ENCODE results near the gene ZMAT5. TPM values are rescaled to one million over a fixed set of nuclear protein-coding genes. Genes with fewer than 3 reads are reported as not detected.

Gene ZMAT5
- total and polyA plus RNA-seq, 3 experiments from 2014 or later = 24.7 to 46.9 (median 25.2) TPM

DNA sequence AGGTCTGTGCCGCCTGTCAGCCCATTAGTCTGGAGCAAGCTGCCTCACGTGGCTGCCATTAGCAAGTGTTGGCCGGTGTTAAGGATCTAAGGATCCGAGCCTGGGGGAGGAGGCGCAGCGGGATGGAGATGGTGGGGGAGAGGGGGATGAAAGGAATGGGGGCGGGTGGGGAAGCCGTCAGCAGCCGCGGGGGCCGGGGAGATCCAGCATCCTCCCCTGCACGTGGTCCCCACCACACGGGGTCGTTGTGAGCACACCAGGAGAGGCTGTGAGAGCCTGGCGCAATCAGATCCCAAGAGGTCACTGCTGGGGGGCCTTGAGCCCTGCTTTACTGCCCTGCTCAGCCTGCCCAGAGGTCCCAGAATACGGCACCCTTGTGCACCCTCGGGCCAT, 39.7 kb downstream of the ZMAT5 start:
- no peak overlapping the region for H3K4me3 Mint-ChIP-seq
- H3K9me3 Mint-ChIP-seq = no peaks in the 10 kb centered on the region
- Histone ChIP-seq H3K27ac (ENCODE audit: low read depth, low read length) (no peak overlapping the region), H3K27me3 (ENCODE audit: insufficient read depth, low read length, poor library complexity, severe bottlenecking) (no peaks in the 10 kb centered on the region), H3K4me3 (ENCODE audit: low read length) (no peak overlapping the region), H3K4me1 (ENCODE audit: insufficient read depth, low read length) (no peaks in the 10 kb centered on the region), H3K36me3 (ENCODE audit: insufficient read depth, low read length) (no peaks in the 10 kb centered on the region), H3K9me3 (ENCODE audit: low read length) (no peaks in the 10 kb centered on the region)
- H3K27ac Mint-ChIP-seq = no peak overlapping the region
- no peak for DNase-seq
- peaks cover 0 to 20% (median 9%) of the 10 kb centered on the region in 3 donors for H3K36me3 Mint-ChIP-seq
- CTCF ChIA-PET = no interaction called here
- POLR2A ChIA-PET = no interaction called here
- H3K27me3 Mint-ChIP-seq = peaks cover 0 to 2% of the 10 kb centered on the region in 2 donors
- no peaks in the 10 kb centered on the region for H3K4me1 Mint-ChIP-seq

DNA sequence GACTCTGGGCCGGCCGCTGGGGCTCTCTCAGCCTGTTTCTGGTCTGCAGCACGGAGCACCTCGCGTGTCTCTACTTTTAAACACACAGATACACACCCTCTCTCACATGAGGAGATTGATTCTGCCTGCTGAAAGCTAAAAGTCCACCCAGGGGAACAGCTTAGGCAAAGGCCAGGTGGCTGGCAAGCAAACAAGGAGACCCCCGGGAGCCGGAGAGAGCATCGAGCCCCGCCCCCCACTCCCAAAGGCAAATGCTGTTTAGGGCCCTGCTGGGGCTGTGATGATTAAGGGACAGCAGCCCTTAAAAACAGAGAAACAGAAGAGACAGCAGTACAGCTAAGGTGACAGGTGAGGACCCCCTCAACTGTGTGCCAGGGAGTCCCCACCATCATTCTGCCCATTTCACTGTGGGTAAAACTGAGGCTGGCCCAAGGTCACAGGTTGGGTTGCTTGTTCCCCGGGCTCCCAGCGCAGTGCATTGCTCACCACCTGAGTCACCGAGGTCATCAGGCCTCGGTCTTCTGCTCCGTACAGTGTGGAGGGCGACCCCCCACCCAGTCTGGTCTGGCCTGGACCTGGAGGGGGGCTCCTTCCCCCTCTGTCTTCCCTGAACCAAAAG, 40.2 kb downstream of the ZMAT5 start:
- Histone ChIP-seq H3K27ac (ENCODE audit: low read depth, low read length) (no peak overlapping the region), H3K4me1 (ENCODE audit: insufficient read depth, low read length) (no peaks in the 10 kb centered on the region), H3K4me3 (ENCODE audit: low read length) (no peak overlapping the region), H3K27me3 (ENCODE audit: insufficient read depth, low read length, poor library complexity, severe bottlenecking) (no peaks in the 10 kb centered on the region), H3K9me3 (ENCODE audit: low read length) (no peaks in the 10 kb centered on the region), H3K36me3 (ENCODE audit: insufficient read depth, low read length) (no peaks in the 10 kb centered on the region)
- no peak overlapping the region for H3K4me3 Mint-ChIP-seq
- no peaks in the 10 kb centered on the region for H3K4me1 Mint-ChIP-seq
- H3K36me3 Mint-ChIP-seq = peaks cover 0 to 16% (median 5%) of the 10 kb centered on the region in 3 donors
- no peaks in the 10 kb centered on the region for H3K9me3 Mint-ChIP-seq
- H3K27ac Mint-ChIP-seq = no peak overlapping the region
- H3K27me3 Mint-ChIP-seq = peaks cover 2 to 3% of the 10 kb centered on the region in 2 donors
- CTCF ChIA-PET = no interaction called here
- POLR2A ChIA-PET = no interaction called here
- DNase-seq = no peak

DNA sequence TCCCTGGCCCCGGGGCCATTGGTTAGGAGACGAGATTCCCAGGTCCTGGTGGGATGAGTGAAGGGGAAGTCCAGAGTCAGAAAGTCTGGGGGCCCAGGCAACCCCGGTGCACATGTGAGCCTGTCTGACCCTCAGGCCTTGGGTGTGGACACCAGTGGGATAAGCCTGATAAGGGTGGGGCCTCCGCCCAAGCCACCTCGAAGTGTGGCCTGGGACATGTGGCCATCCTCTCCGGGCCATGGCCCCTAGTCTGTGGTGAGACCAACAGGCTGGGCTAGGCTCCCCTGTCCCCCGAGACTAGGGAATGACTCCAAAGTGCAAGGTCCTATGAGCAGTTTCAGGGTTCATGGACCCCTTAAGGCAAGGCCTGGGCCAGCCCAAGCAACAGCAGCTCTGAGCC, 40.7 kb downstream of the ZMAT5 start:
- CTCF ChIA-PET = no interaction called here
- Histone ChIP-seq H3K4me1 (ENCODE audit: insufficient read depth, low read length) (no peaks in the 10 kb centered on the region), H3K27ac (ENCODE audit: low read depth, low read length) (no peak overlapping the region), H3K36me3 (ENCODE audit: insufficient read depth, low read length) (no peaks in the 10 kb centered on the region), H3K9me3 (ENCODE audit: low read length) (no peaks in the 10 kb centered on the region), H3K27me3 (ENCODE audit: insufficient read depth, low read length, poor library complexity, severe bottlenecking) (no peaks in the 10 kb centered on the region), H3K4me3 (ENCODE audit: low read length) (no peak overlapping the region)
- H3K4me1 Mint-ChIP-seq = no peaks in the 10 kb centered on the region
- POLR2A ChIA-PET = no interaction called here
- H3K27ac Mint-ChIP-seq = no peak overlapping the region
- H3K36me3 Mint-ChIP-seq = peaks cover 0 to 11% (median 2%) of the 10 kb centered on the region in 3 donors
- H3K9me3 Mint-ChIP-seq = no peaks in the 10 kb centered on the region
- DNase-seq = no peak
- peaks cover 5 to 8% of the 10 kb centered on the region in 2 donors for H3K27me3 Mint-ChIP-seq
- H3K4me3 Mint-ChIP-seq = peak overlapping the region in 1 of 7 donors; percentile 18

DNA sequence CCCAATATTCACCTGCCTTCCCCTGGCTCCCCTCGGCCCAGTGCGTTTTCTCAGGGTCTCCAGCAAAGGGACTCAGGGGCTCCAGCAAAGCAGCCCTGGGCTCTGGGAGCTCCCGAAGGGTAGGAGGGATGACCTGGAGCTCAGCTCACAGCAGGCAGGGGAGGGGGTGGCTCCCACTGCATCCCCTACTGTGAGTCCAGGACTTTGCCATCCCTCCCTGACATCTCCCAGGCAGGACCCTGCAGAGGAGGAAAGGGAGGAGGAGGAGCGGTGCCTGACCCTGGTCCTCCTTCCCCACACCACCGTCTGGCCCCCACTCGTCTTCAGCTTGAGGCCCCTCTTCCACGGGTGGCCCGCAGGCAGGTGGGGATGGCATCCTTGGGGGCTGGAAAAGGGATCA, 42.0 kb downstream of the ZMAT5 start:
- CTCF ChIA-PET = no interaction called here
- no peaks in the 10 kb centered on the region for H3K4me1 Mint-ChIP-seq
- no peak for DNase-seq

DNA sequence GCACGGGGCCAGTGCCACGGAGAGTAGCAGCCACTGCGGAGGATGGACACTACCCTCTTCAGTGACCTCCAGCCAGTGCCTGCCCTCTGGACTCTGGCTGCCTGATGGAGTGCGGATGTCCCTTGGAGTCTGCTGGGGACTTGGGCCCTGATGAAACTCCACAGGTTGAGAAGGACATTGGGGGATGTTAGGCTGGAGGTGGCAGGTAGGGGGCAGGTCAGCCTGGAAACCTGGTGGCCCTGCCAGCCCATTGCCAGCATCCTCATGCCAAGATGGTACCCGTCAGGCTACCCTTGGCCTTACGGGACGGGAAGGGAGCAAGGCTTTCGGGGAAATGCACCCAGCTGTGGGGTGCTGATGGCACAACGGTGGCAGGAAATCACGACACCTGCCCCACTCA, 43.0 kb downstream of the ZMAT5 start:
- POLR2A ChIA-PET = no interaction called here
- DNase-seq = no peak
- no peaks in the 10 kb centered on the region for H3K4me1 ChIP-seq (ENCODE audit: insufficient read depth, low read length)
- H3K9me3 Mint-ChIP-seq = no peaks in the 10 kb centered on the region
- peaks cover 12 to 16% of the 10 kb centered on the region in 2 donors for H3K27me3 Mint-ChIP-seq
- H3K36me3 ChIP-seq (ENCODE audit: insufficient read depth, low read length) = no peaks in the 10 kb centered on the region
- peaks cover 3% of the 10 kb centered on the region for H3K27me3 ChIP-seq (ENCODE audit: insufficient read depth, low read length, poor library complexity, severe bottlenecking)
- H3K27ac ChIP-seq (ENCODE audit: low read depth, low read length) = no peak overlapping the region
- CTCF ChIA-PET = no interaction called here
- H3K4me1 Mint-ChIP-seq = peaks cover 0 to 8% (median 2%) of the 10 kb centered on the region in 3 donors
- no peaks in the 10 kb centered on the region for H3K9me3 ChIP-seq (ENCODE audit: low read length)
- H3K27ac Mint-ChIP-seq = no peak overlapping the region
- no peak overlapping the region for H3K4me3 ChIP-seq (ENCODE audit: low read length)
- no peak overlapping the region for H3K4me3 Mint-ChIP-seq
- no peaks in the 10 kb centered on the region for H3K36me3 Mint-ChIP-seq

More for the DNA sequence above, 42.0 kb downstream of the ZMAT5 start:
- peak overlapping the region in 1 of 8 donors; percentile 74 for H3K27ac Mint-ChIP-seq
- peaks cover 0 to 4% (median 0%) of the 10 kb centered on the region in 3 donors for H3K36me3 Mint-ChIP-seq
- Histone ChIP-seq H3K4me1 (ENCODE audit: insufficient read depth, low read length) (no peaks in the 10 kb centered on the region), H3K27me3 (ENCODE audit: insufficient read depth, low read length, poor library complexity, severe bottlenecking) (no peaks in the 10 kb centered on the region), H3K27ac (ENCODE audit: low read depth, low read length) (no peak overlapping the region), H3K4me3 (ENCODE audit: low read length) (no peak overlapping the region), H3K36me3 (ENCODE audit: insufficient read depth, low read length) (no peaks in the 10 kb centered on the region), H3K9me3 (ENCODE audit: low read length) (no peaks in the 10 kb centered on the region)
- POLR2A ChIA-PET = no interaction called here
- H3K27me3 Mint-ChIP-seq = peaks cover 5 to 8% of the 10 kb centered on the region in 2 donors
- H3K4me3 Mint-ChIP-seq = no peak overlapping the region
- no peaks in the 10 kb centered on the region for H3K9me3 Mint-ChIP-seq

DNA sequence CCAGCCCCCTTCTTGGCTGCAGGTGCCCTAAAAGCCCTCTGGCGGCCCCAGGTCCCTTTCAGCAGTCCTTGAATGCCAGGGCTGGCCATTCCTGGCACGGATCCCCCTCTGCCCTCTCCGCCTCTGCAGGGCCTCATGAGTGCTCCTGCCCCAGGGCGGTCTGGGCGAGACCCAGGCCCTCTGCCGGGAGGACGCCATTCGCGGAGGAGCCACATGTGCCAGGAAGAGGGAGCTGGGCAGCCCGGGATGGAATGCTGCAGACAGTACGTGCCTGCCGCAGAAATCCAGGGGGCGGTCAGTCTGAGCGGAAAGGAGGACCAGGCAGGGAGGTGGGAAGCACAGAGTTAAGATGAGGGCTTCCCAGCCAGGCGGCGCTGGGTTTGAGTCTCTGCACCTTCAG, 44.2 kb downstream of the ZMAT5 start:
- ChIA-PET POLR2A (interaction anchor here (0.5 kb wide), 1 partner anchor 143 kb away, joined by 3 read pairs; no protein-coding TSS in a partner anchor), CTCF (no interaction called here)
- no peak overlapping the region for H3K27ac Mint-ChIP-seq
- DNase-seq = no peak
- H3K4me3 Mint-ChIP-seq = no peak overlapping the region
- H3K4me1 Mint-ChIP-seq = peaks cover 0 to 13% (median 5%) of the 10 kb centered on the region in 3 donors
- Histone ChIP-seq H3K9me3 (ENCODE audit: low read length) (no peaks in the 10 kb centered on the region), H3K36me3 (ENCODE audit: insufficient read depth, low read length) (no peaks in the 10 kb centered on the region), H3K4me3 (ENCODE audit: low read length) (no peak overlapping the region), H3K27ac (ENCODE audit: low read depth, low read length) (no peak overlapping the region), H3K27me3 (ENCODE audit: insufficient read depth, low read length, poor library complexity, severe bottlenecking) (peaks cover 7% of the 10 kb centered on the region), H3K4me1 (ENCODE audit: insufficient read depth, low read length) (no peaks in the 10 kb centered on the region)
- peaks cover 23 to 26% of the 10 kb centered on the region in 2 donors for H3K27me3 Mint-ChIP-seq
- no peaks in the 10 kb centered on the region for H3K36me3 Mint-ChIP-seq
- peaks cover 0 to 1% (median 0%) of the 10 kb centered on the region in 5 donors for H3K9me3 Mint-ChIP-seq

DNA sequence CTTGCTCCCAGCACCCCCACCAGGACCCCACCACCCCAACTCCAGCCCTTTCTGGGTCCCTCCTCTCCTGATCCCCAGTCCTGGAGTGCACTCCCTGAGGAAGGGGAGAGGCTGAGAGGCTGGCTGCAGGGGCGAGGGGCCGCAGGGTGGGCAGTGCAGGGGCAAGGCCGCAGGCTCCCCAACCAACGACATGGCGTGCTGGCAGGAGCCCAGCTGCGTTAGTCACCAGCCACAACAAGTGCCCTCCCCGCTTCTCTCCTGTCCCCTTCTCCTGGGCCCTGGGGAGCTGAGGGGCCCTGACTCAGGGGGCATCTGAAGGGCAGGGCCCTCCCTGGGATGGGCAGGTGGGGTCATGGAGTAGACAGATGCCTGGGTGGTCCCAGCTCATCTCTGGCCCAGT, 44.7 kb downstream of the ZMAT5 start:
- CTCF ChIA-PET = no interaction called here
- no peak overlapping the region for H3K27ac Mint-ChIP-seq
- DNase-seq = no peak
- peaks cover 0 to 13% (median 5%) of the 10 kb centered on the region in 3 donors for H3K4me1 Mint-ChIP-seq
- H3K27me3 Mint-ChIP-seq = peaks cover 27 to 30% of the 10 kb centered on the region in 2 donors
- H3K4me1 ChIP-seq (ENCODE audit: insufficient read depth, low read length) = no peaks in the 10 kb centered on the region
- POLR2A ChIA-PET = no interaction called here
- no peaks in the 10 kb centered on the region for H3K36me3 Mint-ChIP-seq
- H3K4me3 Mint-ChIP-seq = no peak overlapping the region
- H3K9me3 ChIP-seq (ENCODE audit: low read length) = no peaks in the 10 kb centered on the region
- no peak overlapping the region for H3K27ac ChIP-seq (ENCODE audit: low read depth, low read length)
- H3K4me3 ChIP-seq (ENCODE audit: low read length) = no peak overlapping the region
- no peaks in the 10 kb centered on the region for H3K36me3 ChIP-seq (ENCODE audit: insufficient read depth, low read length)
- peaks cover 7% of the 10 kb centered on the region for H3K27me3 ChIP-seq (ENCODE audit: insufficient read depth, low read length, poor library complexity, severe bottlenecking)
- H3K9me3 Mint-ChIP-seq = peaks cover 0 to 1% (median 0%) of the 10 kb centered on the region in 5 donors

DNA sequence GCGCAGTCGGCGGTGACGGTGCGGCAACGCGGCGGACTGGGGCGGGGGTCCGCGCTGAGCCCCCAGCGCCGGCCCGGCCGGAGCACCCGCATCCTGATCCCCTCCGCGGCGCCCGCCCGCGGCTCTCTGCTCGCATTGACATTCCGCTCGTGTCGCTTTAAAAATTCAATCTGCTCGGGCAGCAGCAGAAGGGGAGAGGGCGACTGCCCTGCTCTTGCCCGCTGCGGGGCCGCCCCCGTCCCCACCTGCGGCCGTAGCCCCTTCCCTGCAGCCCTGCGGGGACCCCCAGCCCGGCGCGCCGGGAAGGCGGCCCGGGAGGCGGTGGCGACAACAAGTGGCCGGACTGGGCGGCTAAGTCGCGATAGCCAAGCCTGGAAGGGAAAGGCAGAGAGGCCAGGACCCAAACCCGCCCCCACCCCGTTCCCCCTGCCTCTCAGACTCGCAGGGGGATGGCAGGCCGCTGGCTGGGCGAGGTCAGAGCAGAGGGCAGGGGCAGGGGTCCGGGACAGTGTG, 45.9 kb downstream of the ZMAT5 start:
- Mint-ChIP-seq H3K4me3 (no peak overlapping the region), H3K36me3 (no peaks in the 10 kb centered on the region), H3K9me3 (peaks cover 0 to 1% (median 0%) of the 10 kb centered on the region in 5 donors), H3K27ac (no peak overlapping the region), H3K4me1 (peaks cover 0 to 13% (median 5%) of the 10 kb centered on the region in 3 donors), H3K27me3 (peaks cover 38 to 43% of the 10 kb centered on the region in 2 donors)
- Histone ChIP-seq H3K4me1 (ENCODE audit: insufficient read depth, low read length) (no peaks in the 10 kb centered on the region), H3K36me3 (ENCODE audit: insufficient read depth, low read length) (no peaks in the 10 kb centered on the region), H3K27ac (ENCODE audit: low read depth, low read length) (no peak overlapping the region), H3K4me3 (ENCODE audit: low read length) (no peak overlapping the region), H3K9me3 (ENCODE audit: low read length) (no peaks in the 10 kb centered on the region), H3K27me3 (ENCODE audit: insufficient read depth, low read length, poor library complexity, severe bottlenecking) (peaks cover 7% of the 10 kb centered on the region)
- POLR2A ChIA-PET = no interaction called here
- DNase-seq = no peak
- CTCF ChIA-PET = no interaction called here
